ENCODE results near the gene MMP19.

The MMP19 gene

GRCh38 chr12:55815473-55815872 lies 27.3 kb downstream of the MMP19 start:
- Histone ChIP-seq H3K4me2 (ENCODE audit: low read length, poor library complexity, severe bottlenecking) (no peak overlapping the region), H3K27me3 (ENCODE audit: control insufficient read depth in 1 of 2, insufficient read depth in 1 of 2, low read length in 2 of 2) (no peaks in the 10 kb centered on the region), H3K4ac (ENCODE audit: low read depth in 1 of 2, low read length in 2 of 2) (no peak overlapping the region), H2AK5ac (ENCODE audit: low read length, severe bottlenecking) (no peak overlapping the region), H3K27ac (ENCODE audit: low read length, poor library complexity, severe bottlenecking) (no peak overlapping the region), H3K14ac (ENCODE audit: low read length in 2 of 2) (no peak overlapping the region), H4K8ac (ENCODE audit: low read length) (no peak overlapping the region), H3K4me3 (ENCODE audit: insufficient read depth in 1 of 2, low read depth in 1 of 2, low read length in 2 of 2) (peak overlapping the region in 1 of 2 experiments; percentile 97), H3K36me3 (ENCODE audit: control insufficient read depth in 1 of 2, insufficient read depth in 2 of 2, low read depth in 1 of 2, low read length in 2 of 2) (peaks cover 21 to 52% of the 10 kb centered on the region in 2 experiments), H3K18ac (ENCODE audit: low read depth in 1 of 2, low read length in 2 of 2) (no peak overlapping the region), H3K4me1 (ENCODE audit: control insufficient read depth, insufficient read depth, low read depth, low read length) (peaks cover 7% of the 10 kb centered on the region), H2AFZ (ENCODE audit: low read depth, low read length) (no peak overlapping the region), H2BK15ac (ENCODE audit: low read depth, poor library complexity, severe bottlenecking) (no peak overlapping the region), H3K9ac (ENCODE audit: low read length) (peak overlapping the region; percentile 97), H3K9me3 (ENCODE audit: control insufficient read depth, low read length) (no peaks in the 10 kb centered on the region), H4K91ac (ENCODE audit: low read length) (no peak overlapping the region), H2BK12ac (ENCODE audit: low read length in 2 of 2) (no peak overlapping the region), H3K79me1 (replicated peaks; ENCODE audit: low read length, poor library complexity, severe bottlenecking) (peaks cover 10% of the 10 kb centered on the region), H2BK5ac (ENCODE audit: low read depth, low read length, poor library complexity, severe bottlenecking) (no peak overlapping the region), H3K23ac (ENCODE audit: low read length in 2 of 2) (no peak overlapping the region), H2BK120ac (ENCODE audit: low read depth, low read length) (no peak overlapping the region)
- 96% methylated on average over 12 of the region's 12 CpGs for WGBS
- DNase-seq = no peak

- Histone ChIP-seq H3K9ac (ENCODE audit: low read length) (peak overlapping the region; percentile 15), H3K36me3 (ENCODE audit: control insufficient read depth in 1 of 2, insufficient read depth in 2 of 2, low read depth in 1 of 2, low read length in 2 of 2) (peaks cover 20 to 45% of the 10 kb centered on the region in 2 experiments), H3K4me1 (ENCODE audit: control insufficient read depth, insufficient read depth, low read depth, low read length) (peaks cover 8% of the 10 kb centered on the region), H2BK5ac (ENCODE audit: low read depth, low read length, poor library complexity, severe bottlenecking) (no peak overlapping the region), H2BK15ac (ENCODE audit: low read depth, poor library complexity, severe bottlenecking) (no peak overlapping the region), H2AK5ac (ENCODE audit: low read length, severe bottlenecking) (no peak overlapping the region), H3K4ac (ENCODE audit: low read depth in 1 of 2, low read length in 2 of 2) (no peak overlapping the region), H3K18ac (ENCODE audit: low read depth in 1 of 2, low read length in 2 of 2) (no peak overlapping the region), H3K4me2 (ENCODE audit: low read length, poor library complexity, severe bottlenecking) (no peak overlapping the region), H3K14ac (ENCODE audit: low read length in 2 of 2) (no peak overlapping the region), H2AFZ (ENCODE audit: low read depth, low read length) (no peak overlapping the region), H2BK120ac (ENCODE audit: low read depth, low read length) (no peak overlapping the region), H4K8ac (ENCODE audit: low read length) (no peak overlapping the region), H3K9me3 (ENCODE audit: control insufficient read depth, low read length) (no peaks in the 10 kb centered on the region), H3K4me3 (ENCODE audit: insufficient read depth in 1 of 2, low read depth in 1 of 2, low read length in 2 of 2) (no peak overlapping the region), H3K27ac (ENCODE audit: low read length, poor library complexity, severe bottlenecking) (no peak overlapping the region), H2BK12ac (ENCODE audit: low read length in 2 of 2) (no peak overlapping the region), H4K91ac (ENCODE audit: low read length) (no peak overlapping the region), H3K23ac (ENCODE audit: low read length in 2 of 2) (no peak overlapping the region), H3K27me3 (ENCODE audit: control insufficient read depth in 1 of 2, insufficient read depth in 1 of 2, low read length in 2 of 2) (no peaks in the 10 kb centered on the region), H3K79me1 (replicated peaks; ENCODE audit: low read length, poor library complexity, severe bottlenecking) (peaks cover 6% of the 10 kb centered on the region)
- DNase-seq = no peak
Measured at GRCh38 chr12:55814257-55814656, 28.5 kb downstream of the MMP19 start.

GRCh38 chr12:55812088-55812487 lies 30.6 kb downstream of the MMP19 start:
- no peak overlapping the region for H2BK15ac ChIP-seq (ENCODE audit: low read depth, poor library complexity, severe bottlenecking)
- H3K27ac ChIP-seq (ENCODE audit: low read length, poor library complexity, severe bottlenecking) = no peak overlapping the region
- no peak overlapping the region for H3K4me3 ChIP-seq (ENCODE audit: insufficient read depth in 1 of 2, low read depth in 1 of 2, low read length in 2 of 2)
- no peak overlapping the region for H3K23ac ChIP-seq (ENCODE audit: low read length in 2 of 2)
- H2BK5ac ChIP-seq (ENCODE audit: low read depth, low read length, poor library complexity, severe bottlenecking) = no peak overlapping the region
- H3K14ac ChIP-seq (ENCODE audit: low read length in 2 of 2) = no peak overlapping the region
- H3K9me3 ChIP-seq (ENCODE audit: control insufficient read depth, low read length) = no peaks in the 10 kb centered on the region
- no peak overlapping the region for H3K9ac ChIP-seq (ENCODE audit: low read length)
- H3K79me1 ChIP-seq (replicated peaks; ENCODE audit: low read length, poor library complexity, severe bottlenecking) = no peaks in the 10 kb centered on the region
- no peak overlapping the region for H3K4me2 ChIP-seq (ENCODE audit: low read length, poor library complexity, severe bottlenecking)
- no peaks in the 10 kb centered on the region for H3K27me3 ChIP-seq (ENCODE audit: control insufficient read depth in 1 of 2, insufficient read depth in 1 of 2, low read length in 2 of 2)
- no peak overlapping the region for H2BK120ac ChIP-seq (ENCODE audit: low read depth, low read length)
- H3K4me1 ChIP-seq (ENCODE audit: control insufficient read depth, insufficient read depth, low read depth, low read length) = peaks cover 4% of the 10 kb centered on the region
- H3K4ac ChIP-seq (ENCODE audit: low read depth in 1 of 2, low read length in 2 of 2) = no peak overlapping the region
- H4K91ac ChIP-seq (ENCODE audit: low read length) = no peak overlapping the region
- H3K18ac ChIP-seq (ENCODE audit: low read depth in 1 of 2, low read length in 2 of 2) = no peak overlapping the region
- DNase-seq = no peak
- no peak overlapping the region for H2BK12ac ChIP-seq (ENCODE audit: low read length in 2 of 2)
- H3K36me3 ChIP-seq (ENCODE audit: control insufficient read depth in 1 of 2, insufficient read depth in 2 of 2, low read depth in 1 of 2, low read length in 2 of 2) = peaks cover 26 to 60% of the 10 kb centered on the region in 2 experiments
- WGBS = 40% methylated on average over 1 of the region's 1 CpG
- H4K8ac ChIP-seq (ENCODE audit: low read length) = no peak overlapping the region
- H2AK5ac ChIP-seq (ENCODE audit: low read length, severe bottlenecking) = no peak overlapping the region
- H2AFZ ChIP-seq (ENCODE audit: low read depth, low read length) = no peak overlapping the region

DNA sequence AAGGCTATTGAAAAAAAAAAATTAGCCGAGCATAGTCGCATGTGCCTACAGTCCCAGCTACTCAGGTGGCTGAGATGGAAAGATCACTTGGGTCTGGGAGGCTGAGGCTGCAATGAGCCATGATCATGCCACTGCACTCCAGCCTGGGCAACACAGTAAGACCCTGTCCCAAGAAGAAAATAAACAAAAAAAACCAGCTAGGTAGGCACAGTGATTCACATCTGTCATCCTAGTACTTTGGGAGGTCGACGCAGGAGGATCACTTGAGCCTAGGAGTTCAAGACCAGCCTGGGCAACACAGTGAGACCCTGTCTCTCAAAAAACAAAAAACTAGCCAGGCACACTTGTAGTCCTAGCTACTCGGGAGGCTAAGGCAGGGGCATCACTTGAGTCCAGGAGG lies 33.5 kb downstream of the MMP19 start:
- no peak overlapping the region for H2BK15ac ChIP-seq (ENCODE audit: low read depth, poor library complexity, severe bottlenecking)
- no peak overlapping the region for H2AK5ac ChIP-seq (ENCODE audit: low read length, severe bottlenecking)
- H3K18ac ChIP-seq (ENCODE audit: low read depth in 1 of 2, low read length in 2 of 2) = no peak overlapping the region
- no peaks in the 10 kb centered on the region for H3K9me3 ChIP-seq (ENCODE audit: control insufficient read depth, low read length)
- no peak overlapping the region for H3K27ac ChIP-seq (ENCODE audit: low read length, poor library complexity, severe bottlenecking)
- WGBS = 93% methylated on average over 4 of the region's 5 CpGs
- H3K4me2 ChIP-seq (ENCODE audit: low read length, poor library complexity, severe bottlenecking) = no peak overlapping the region
- no peak overlapping the region for H2AFZ ChIP-seq (ENCODE audit: low read depth, low read length)
- no peaks in the 10 kb centered on the region for H3K27me3 ChIP-seq (ENCODE audit: control insufficient read depth in 1 of 2, insufficient read depth in 1 of 2, low read length in 2 of 2)
- no peak overlapping the region for H2BK120ac ChIP-seq (ENCODE audit: low read depth, low read length)
- DNase-seq = no peak
- peaks cover 30 to 54% of the 10 kb centered on the region in 2 experiments for H3K36me3 ChIP-seq (ENCODE audit: control insufficient read depth in 1 of 2, insufficient read depth in 2 of 2, low read depth in 1 of 2, low read length in 2 of 2)
- no peaks in the 10 kb centered on the region for H3K79me1 ChIP-seq (replicated peaks; ENCODE audit: low read length, poor library complexity, severe bottlenecking)
- H2BK12ac ChIP-seq (ENCODE audit: low read length in 2 of 2) = no peak overlapping the region
- H4K91ac ChIP-seq (ENCODE audit: low read length) = no peak overlapping the region
- H3K4ac ChIP-seq (ENCODE audit: low read depth in 1 of 2, low read length in 2 of 2) = no peak overlapping the region
- H3K4me1 ChIP-seq (ENCODE audit: control insufficient read depth, insufficient read depth, low read depth, low read length) = peaks cover 4% of the 10 kb centered on the region
- H3K14ac ChIP-seq (ENCODE audit: low read length in 2 of 2) = no peak overlapping the region
- H2BK5ac ChIP-seq (ENCODE audit: low read depth, low read length, poor library complexity, severe bottlenecking) = no peak overlapping the region
- H3K4me3 ChIP-seq (ENCODE audit: insufficient read depth in 1 of 2, low read depth in 1 of 2, low read length in 2 of 2) = no peak overlapping the region
- no peak overlapping the region for H3K9ac ChIP-seq (ENCODE audit: low read length)
- H4K8ac ChIP-seq (ENCODE audit: low read length) = no peak overlapping the region
- no peak overlapping the region for H3K23ac ChIP-seq (ENCODE audit: low read length in 2 of 2)
